NCI-H187 treated with DMSO at 0.1 percent for 48 hours (cell line): ENCODE data around the gene RENBP.
"Not testable (repeated sequence)": the region's sequence is repeated elsewhere in the genome, so short reads cannot be mapped to it uniquely, and the experiment has no call there.

Source experiments
- DNase-seq: peaks from one replicate; lab custom pipeline; 2025; lab: John Stamatoyannopoulos, UW

RENBP gene

DNA sequence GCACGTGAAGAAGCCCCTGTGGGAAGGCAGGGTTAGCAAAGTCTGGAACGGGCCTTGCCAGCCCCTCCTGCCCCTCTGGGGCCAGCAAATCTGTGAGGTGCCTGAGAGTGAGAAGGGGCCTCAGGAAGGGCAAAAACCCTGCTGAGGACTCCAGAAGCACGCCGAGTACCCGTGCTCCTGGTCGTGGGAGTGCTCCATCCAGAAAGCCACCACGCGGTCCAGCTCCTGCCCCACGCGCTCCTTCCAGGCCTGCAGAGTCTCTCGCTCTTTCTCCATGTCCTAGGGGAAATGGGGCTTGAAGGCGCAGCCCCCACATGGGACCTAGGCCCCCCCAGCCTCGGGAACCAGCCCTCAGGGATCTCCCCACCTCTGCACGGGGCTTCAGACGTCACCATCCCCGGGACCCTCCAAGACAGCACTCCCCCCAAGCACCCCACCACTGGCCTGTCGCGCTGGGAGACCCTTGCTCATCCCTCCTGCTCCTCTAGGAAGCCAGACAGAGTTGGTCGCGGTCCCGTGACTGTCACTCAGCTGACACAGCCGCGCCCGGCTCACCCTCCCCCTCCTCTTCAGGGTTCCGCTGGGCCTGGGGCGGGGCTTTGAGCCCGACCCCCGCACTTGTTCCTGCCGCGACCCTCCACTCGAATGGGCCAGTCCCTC lies at the start of gene RENBP:
TSS of gene RENBP (minus strand) at position 504 of the 660 bp plus-strand sequence. CDS start at position 471, 33 bp downstream.
- DNase-seq = no peak

- DNase-seq = no peak
Measured at GRCh38 chrX:153993978-153994377, 49.5 kb upstream of the RENBP start.

- DNase-seq = no peak
Measured at GRCh38 chrX:153993079-153993478, 48.6 kb upstream of the RENBP start.

DNA sequence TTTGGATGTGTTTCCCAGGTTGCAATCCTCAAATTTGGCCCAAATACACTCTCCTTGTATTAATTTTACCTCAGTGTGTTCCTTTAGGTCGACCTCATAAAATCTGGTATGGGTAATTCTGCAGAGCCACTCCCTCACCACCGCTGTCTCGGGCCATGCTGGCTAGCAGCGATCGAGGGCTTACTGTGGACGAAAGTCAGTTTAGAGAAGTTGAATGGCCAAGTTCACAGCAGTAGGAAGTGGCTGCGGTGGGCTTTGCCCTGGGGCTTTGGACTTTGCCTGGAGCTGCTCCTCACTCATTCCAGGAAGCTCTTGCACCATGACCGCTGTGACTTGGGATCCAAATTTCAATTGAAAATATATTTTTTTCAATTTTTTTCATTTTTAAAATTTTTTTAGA lies 47.7 kb upstream of the RENBP start:
- no peak for DNase-seq

- DNase-seq = no peak
Measured at GRCh38 chrX:153991013-153991580, 46.7 kb upstream of the RENBP start.

GRCh38 chrX:153989973-153990655 lies 45.7 kb upstream of the RENBP start:
- no peak for DNase-seq

DNA sequence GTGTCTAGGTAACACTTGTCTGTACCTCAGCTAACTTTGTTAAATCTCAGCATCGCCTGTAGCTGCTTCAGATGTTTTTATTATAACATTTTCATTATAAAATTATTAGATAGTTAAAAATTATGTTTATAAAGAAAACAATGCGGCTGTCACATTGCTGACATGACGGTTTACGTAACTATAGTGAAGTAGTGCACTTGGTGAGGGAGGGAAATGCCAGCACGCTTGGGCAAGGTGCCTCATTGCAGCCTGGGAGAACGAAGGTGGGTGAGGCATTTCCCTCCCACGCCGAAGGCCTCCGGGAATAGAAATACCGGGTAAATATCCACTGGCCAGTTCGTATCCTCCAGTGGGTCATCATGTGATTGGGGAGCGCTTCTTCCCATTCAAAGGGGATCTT lies 44.0 kb upstream of the RENBP start:
- no peak for DNase-seq

GRCh38 chrX:153984351-153985178 lies 40.1 kb upstream of the RENBP start:
- DNase-seq = no peak

DNA sequence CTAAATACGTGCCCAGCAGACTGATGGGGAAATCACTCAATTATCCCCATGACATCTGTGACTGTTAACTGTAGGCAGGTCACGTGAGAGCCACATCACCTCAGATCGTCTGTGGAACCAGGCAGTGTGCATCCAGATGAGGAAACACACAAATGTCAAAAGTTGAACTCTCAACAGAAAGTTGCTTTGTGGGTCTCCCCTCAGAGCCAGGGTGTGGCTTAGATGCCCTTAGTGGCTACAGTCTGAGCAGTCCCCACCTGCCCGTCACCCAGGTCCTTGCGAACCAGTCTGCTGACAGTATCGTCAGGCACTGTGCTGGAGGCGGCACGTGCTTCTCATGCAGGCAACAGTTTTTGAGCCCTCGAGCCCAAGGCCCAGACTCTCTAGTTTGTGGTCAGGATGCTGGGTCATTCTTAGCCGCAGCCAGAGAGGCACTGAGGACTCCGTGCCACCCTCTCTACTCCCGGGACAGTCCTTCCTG lies 38.9 kb upstream of the RENBP start:
- DNase-seq = no peak

DNA sequence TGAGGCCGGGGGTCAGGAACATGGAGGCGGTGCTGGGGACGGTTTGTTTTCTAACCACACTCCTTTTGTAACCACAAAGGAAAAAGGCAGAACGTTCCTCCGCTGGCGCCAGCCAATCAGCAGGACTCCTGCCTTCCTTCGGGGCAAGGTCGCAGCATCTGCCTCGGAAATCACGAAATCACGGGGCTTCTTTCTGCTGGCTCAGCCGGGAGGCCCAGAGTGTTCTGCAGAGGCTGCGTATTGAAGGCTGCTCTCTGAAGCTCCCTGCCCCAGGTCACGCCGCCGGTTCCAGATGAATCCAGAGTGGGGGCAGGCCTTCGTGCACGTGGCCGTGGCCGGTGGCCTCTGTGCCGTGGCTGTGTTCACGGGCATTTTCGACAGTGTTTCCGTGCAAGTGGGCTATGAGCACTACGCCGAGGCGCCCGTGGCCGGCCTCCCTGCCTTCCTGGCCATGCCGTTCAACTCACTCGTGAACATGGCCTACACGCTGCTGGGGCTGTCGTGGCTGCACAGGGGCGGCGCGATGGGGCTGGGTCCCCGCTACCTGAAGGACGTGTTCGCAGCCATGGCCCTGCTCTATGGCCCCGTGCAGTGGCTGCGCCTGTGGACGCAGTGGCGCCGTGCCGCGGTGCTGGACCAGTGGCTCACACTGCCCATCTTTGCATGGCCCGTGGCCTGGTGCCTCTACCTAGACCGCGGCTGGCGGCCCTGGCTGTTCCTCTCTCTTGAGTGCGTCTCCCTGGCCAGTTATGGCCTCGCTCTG lies 37.5 kb upstream of the RENBP start:
- DNase-seq = no peak

DNA sequence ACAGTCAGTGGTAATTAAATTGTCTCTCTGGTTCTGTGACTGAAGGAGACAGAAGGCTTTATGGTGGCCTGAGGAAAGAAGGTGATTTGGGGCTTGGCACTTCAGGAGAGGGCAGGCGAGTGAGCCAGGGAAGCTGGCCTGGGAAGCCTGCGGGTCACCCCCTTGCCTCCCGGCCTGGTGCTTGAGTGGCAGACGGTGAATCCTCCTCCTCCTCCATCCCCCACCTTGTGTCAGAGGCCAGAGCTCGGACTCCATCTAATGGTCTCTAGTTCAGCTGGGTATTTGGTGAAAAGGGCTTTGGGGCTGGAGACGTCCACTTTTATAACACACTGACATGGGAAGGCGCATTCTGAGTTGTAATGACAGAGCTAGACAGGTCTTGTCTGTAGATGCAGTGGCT lies 36.8 kb upstream of the RENBP start:
- no peak for DNase-seq

- not testable (repeated sequence) for DNase-seq
Measured at GRCh38 chrX:153980394-153980793, 36.0 kb upstream of the RENBP start.

- no peak for DNase-seq
Measured at GRCh38 chrX:153974726-153975286, 30.4 kb upstream of the RENBP start.

DNA sequence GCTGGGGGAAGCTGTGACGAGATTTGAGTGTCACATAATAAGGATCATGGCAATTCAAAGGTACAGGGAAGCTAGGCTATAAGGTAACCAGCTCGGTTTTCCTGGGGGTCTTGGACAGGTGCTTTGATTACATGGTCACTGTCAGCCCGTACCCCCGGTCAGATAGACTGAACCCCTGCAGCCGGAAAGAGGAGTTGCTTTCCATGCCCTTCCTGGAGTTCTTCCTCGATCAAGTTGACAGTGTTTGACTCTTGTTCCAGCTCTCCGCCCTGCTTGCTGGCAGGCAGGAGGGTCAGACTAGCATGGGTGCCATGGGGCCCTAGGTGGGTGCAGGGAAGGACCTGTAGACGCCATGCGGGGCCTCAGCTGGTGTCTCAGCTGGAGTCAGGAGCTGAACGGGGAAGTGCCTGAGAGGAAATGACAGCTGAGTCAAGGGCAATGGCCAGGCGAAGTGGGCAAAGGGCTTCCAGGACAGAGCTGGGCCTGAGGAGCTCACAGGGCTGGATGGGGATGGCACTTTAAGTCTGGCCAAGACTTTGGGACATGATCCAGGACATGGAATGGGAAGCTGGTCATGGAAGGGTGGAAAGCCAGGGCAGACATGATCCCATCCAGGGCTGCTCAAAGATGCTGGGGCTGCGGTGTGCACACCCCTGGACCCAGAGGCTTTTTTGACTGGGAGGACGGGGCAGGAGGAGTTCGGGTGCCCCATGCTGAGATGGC lies 29.7 kb upstream of the RENBP start:
- DNase-seq = no peak

- no peak for DNase-seq
Measured at GRCh38 chrX:153973127-153974002, 28.9 kb upstream of the RENBP start.

GRCh38 chrX:153972368-153973126 lies 28.1 kb upstream of the RENBP start, which contains the start of gene TMEM187:
Gene TMEM187 (plus strand): TSS chrX:153972754. CDS start chrX:153982063, 9,309 bp downstream.
- peak; percentile 51 for DNase-seq

GRCh38 chrX:153971450-153972367 lies 27.3 kb upstream of the RENBP start, which contains the start of gene HCFC1:
Gene HCFC1 (minus strand): TSS chrX:153971818. CDS start chrX:153970840, 978 bp downstream.
- DNase-seq = peak; percentile 77

- DNase-seq = peak; percentile 71
Measured at GRCh38 chrX:153971124-153971449, 26.6 kb upstream of the RENBP start.
